K562 (cell line): Measurements from ENCODE around the gene BBX. TPM values are rescaled to one million over a fixed set of nuclear protein-coding genes. Genes with fewer than 3 reads are reported as not detected.

Experiments used
- ATAC-seq: fragments of 200-7000 bp; cut with Tn5 transposase; 3 replicates; pipeline ENCODE4 v1.9.1; 2020; ENCODE audit warnings: moderate library complexity
- BruUV-seq: library from RNA; stranded (reverse); fragments of 400-500 nt; replicated peaks from 2 replicates; lab custom pipeline; 2021; lab: Mats Ljungman, UMichigan
- CTCF ChIA-PET: fragments of 300-600 bp; formaldehyde crosslinking; extraction: SDS; loops from one replicate; lab custom pipeline; 2021; ENCODE audit warnings: low intra/inter-chr PET ratio; lab: Yijun Ruan, JAX
- POLR2A ChIA-PET: fragments of 300-600, 350-650 bp; sonication (Branson Sonifier 250); formaldehyde crosslinking; extraction: SDS; loops from one replicate; lab custom pipeline; 2021; ENCODE audit warnings: antibody characterized with exemption, inconsistent platforms; lab: Yijun Ruan, JAX
- DNase-seq, 4 experiments: peaks; one replicate each; pipeline versions ENCODE4 v3.0.0 to v3.0.0-alpha.2; 2011 to 2018; ENCODE audit warnings: low spot score in 3 of 4, mixed read lengths in 3 of 4; ENCODE audit errors: extremely low read depth in 1 of 4
- FAIRE-seq: peaks from 2 replicates; lab custom pipeline; 2011; peaks lifted over from hg19 to GRCh38; lab: Jason Lieb, UNC
- H2AFZ ChIP-seq: 2 replicates; pipeline ENCODE4 v1.6.0; 2011; ENCODE audit warnings: low read depth, low read length, control low read depth, inconsistent platforms
- H3K27ac ChIP-seq: fragments of 200-600 bp; 3 replicates; pipeline ENCODE4 v1.8.0; 2011; ENCODE audit warnings: low read depth, mild to moderate bottlenecking, control low read depth, inconsistent platforms, low read length, moderate library complexity, mixed read lengths; ENCODE audit errors: extremely low read depth
- H3K27me3 ChIP-seq, 2 experiments: fragments of 300-600 bp in 1 of 2; 2 replicates in 1 of 2; 3 replicates in 1 of 2; pipeline versions ENCODE4 v1.6.0 to v1.8.0; 2011; ENCODE audit warnings: inconsistent platforms in 2 of 2, low read length in 2 of 2, mild to moderate bottlenecking in 1 of 2, mixed read lengths in 1 of 2, moderate library complexity in 1 of 2; ENCODE audit not compliant: control insufficient read depth in 2 of 2, insufficient read depth in 2 of 2
- H3K36me3 ChIP-seq: fragments of 300-600 bp; 3 replicates; pipeline ENCODE4 v1.8.0; 2011; ENCODE audit warnings: mild to moderate bottlenecking, low read length, inconsistent platforms; ENCODE audit not compliant: control insufficient read depth, insufficient read depth
- H3K4me1 ChIP-seq, 2 experiments: fragments of 200-600 bp in 1 of 2; replicated peaks in 1 of 2; 2 replicates in 1 of 2; 3 replicates in 1 of 2; pipeline versions ENCODE4 v1.5.1 to v1.8.0; 2011; ENCODE audit warnings: inconsistent platforms in 2 of 2, low read length in 2 of 2, mild to moderate bottlenecking in 1 of 2, mixed read lengths in 1 of 2, moderate library complexity in 1 of 2; ENCODE audit not compliant: control insufficient read depth in 2 of 2, insufficient read depth in 2 of 2
- H3K4me2 ChIP-seq: 2 replicates; pipeline ENCODE4 v1.6.1; 2011; ENCODE audit warnings: low read length, control low read depth, inconsistent platforms, mixed read lengths; ENCODE audit not compliant: insufficient read depth
- H3K4me3 ChIP-seq: fragments of 200-600 bp; sonication (generic), shearing (Covaris generic); 2 replicates; pipeline ENCODE4 v1.5.1; 2016; ENCODE audit warnings: control low read depth, inconsistent platforms
- H3K79me2 ChIP-seq: fragments of 200-600 bp; 3 replicates; pipeline ENCODE4 v1.8.0; 2011; ENCODE audit warnings: low read length, inconsistent platforms; ENCODE audit not compliant: control insufficient read depth, insufficient read depth
- H3K9ac ChIP-seq, 2 experiments: 2 replicates each; pipeline versions ENCODE4 v1.6.0 to v1.6.1; 2011; ENCODE audit warnings: low read depth in 2 of 2, low read length in 2 of 2, control low read depth in 1 of 2, inconsistent platforms in 1 of 2, mild to moderate bottlenecking in 1 of 2, mixed read lengths in 1 of 2; ENCODE audit not compliant: insufficient read depth in 1 of 2
- H3K9me1 ChIP-seq: one replicate; pipeline ENCODE4 v1.6.0; 2011; ENCODE audit warnings: inconsistent platforms, mild to moderate bottlenecking, low read length, moderate library complexity; ENCODE audit not compliant: control insufficient read depth, insufficient read depth
- H3K9me3 ChIP-seq: replicated peaks from 2 replicates; pipeline ENCODE4 v1.5.1; 2011; ENCODE audit warnings: low read depth, low read length, inconsistent platforms; ENCODE audit not compliant: control insufficient read depth, insufficient read depth
- H4K20me1 ChIP-seq: replicated peaks from 2 replicates; pipeline ENCODE4 v1.6.1; 2011; ENCODE audit warnings: low read length, inconsistent platforms, mixed read lengths; ENCODE audit not compliant: control insufficient read depth, insufficient read depth
- OTX1 ChIP-seq: fragments of 450-650 bp; formaldehyde crosslinking; IDR thresholded peaks from 2 replicates; pipeline ENCODE4 v1.4.0; 2022; ENCODE audit warnings: mild to moderate bottlenecking
- SMARCE1 ChIP-seq: fragments of 450-650 bp; IDR thresholded peaks from 2 replicates; pipeline ENCODE4 v1.7.1; 2016; ENCODE audit warnings: mild to moderate bottlenecking
- TSHZ1 ChIP-seq: fragments of 250-450 bp; sonication (Bioruptor Pico); IDR thresholded peaks from 2 replicates; pipeline ENCODE4 v1.4.0; 2020; ENCODE audit warnings: mild to moderate bottlenecking, moderate library complexity
- ZFP1 ChIP-seq: fragments of 450-650 bp; formaldehyde crosslinking; IDR thresholded peaks from 2 replicates; pipeline ENCODE4 v1.4.0; 2020; ENCODE audit warnings: mild to moderate bottlenecking, mixed read lengths
- ZNF511 ChIP-seq: sonication (generic); formaldehyde crosslinking; IDR thresholded peaks from 2 replicates; pipeline ENCODE4 v1.8.0; 2022; ENCODE audit warnings: mild to moderate bottlenecking, missing genetic modification reagents
- WGBS: fragments of 100-300 bp; shearing (Covaris generic); methylation state at CpG from one replicate; pipeline ENCODE4 v1.1.6; 2016; ENCODE audit warnings: low coverage, mixed read lengths; ENCODE audit not compliant: insufficient coverage; ENCODE audit errors: missing lambda C conversion rate; 5-methylcytosine and 5-hydroxymethylcytosine counted together
- in situ Hi-C: fragments of 300-500 bp; cut with MboI; formaldehyde crosslinking; loops from 4 replicates; pipeline ENCODE4 v1.15.0; 2018; ENCODE audit warnings: inconsistent platforms, mixed read lengths
- intact Hi-C: fragments of 100-400 bp; cut with micrococcal nuclease; formaldehyde crosslinking; loops from 2 replicates; pipeline ENCODE4 v1.14.2; 2022
- polyA plus RNA-seq, 8 experiments: library from polyadenylated mRNA; depleted of rRNA in 4 of 8; stranded (reverse) in 5 of 8; unstranded in 3 of 8; fragments of >200 nt; fragmentation: Nextera tagmentation in 2 of 8; fragmentation: Illumina TruSeq in 1 of 8; extraction: Ambion mirVana in 2 of 8; extraction: Trizol in 1 of 8; gene quantifications; 2 replicates each; pipeline versions ENCODE4 v1.2.1 to v1.2.3, GENCODE V29; 2011 to 2014; ENCODE audit warnings: inconsistent platforms in 1 of 8, missing spikeins in 1 of 8
- total RNA-seq, 7 experiments: library from RNA; depleted of rRNA in 6 of 7; stranded (reverse); fragments of >200 nt in 6 of 7; fragmentation: Illumina TruSeq in 2 of 7; extraction: Trizol in 2 of 7; gene quantifications; 2 replicates each; pipeline versions ENCODE4 v1.2.1 to v1.2.3, GENCODE V29; 2011 to 2021; ENCODE audit warnings: low replicate concordance in 1 of 7

The BBX gene
- total and polyA plus RNA-seq, 9 of the 15 experiments (the other 6 are each of a cell fraction or from before 2014, with no cell fraction given), result 4.9 to 19.5 (median 11.8) TPM

GRCh38 chr3:107561980-107562379, 39.2 kb downstream of the BBX start:
- intact Hi-C loops, result no loop called here
- Histone ChIP-seq H3K9me1 (no peaks in the 10 kb centered on the region), H3K4me1 (no peaks in the 10 kb centered on the region), H3K4me3 (no peak overlapping the region), H3K79me2 (no peaks in the 10 kb centered on the region), H2AFZ (no peak overlapping the region)
- ATAC-seq, result no peak
- in situ Hi-C loops, result no loop called here
- TF ChIP-seq ZNF511, result no peak
- TF ChIP-seq ZFP1 (CRISPR knock-in tag), result no peak
- no peak for TF ChIP-seq TSHZ1 (CRISPR knock-in tag)
- TF ChIP-seq OTX1, result no peak
- TF ChIP-seq SMARCE1, result no peak
- TF ChIP-seq, all 486 proteins: peak for 0
- POLR2A ChIA-PET, result no interaction called here
- H3K36me3 ChIP-seq, result no peaks in the 10 kb centered on the region
- no peak overlapping the region for H3K27ac ChIP-seq
- H3K27me3 ChIP-seq, result no peaks in the 10 kb centered on the region
- H3K9ac ChIP-seq, result no peak overlapping the region
- no peaks in the 10 kb centered on the region for H3K9me3 ChIP-seq
- FAIRE-seq (no peak), DNase-seq (no peak)
- no peaks in the 10 kb centered on the region for H4K20me1 ChIP-seq
- no TSS peak for BruUV-seq
- no peak overlapping the region for H3K4me2 ChIP-seq
- CTCF ChIA-PET, result no interaction called here
- 74% methylated on average over 6 of the region's 6 CpGs for WGBS
